Urinary bladder (tissue), 4 donors: ENCODE results near the gene MCRS1. TPM values are rescaled to one million over a fixed set of nuclear protein-coding genes. Genes with fewer than 3 reads are reported as not detected.
"Not testable (repeated sequence)": the region's sequence is repeated elsewhere in the genome, so short reads cannot be mapped to it uniquely, and the experiment has no call there.

ENCODE experiments used
- DNase-seq: peaks from one replicate; pipeline ENCODE4 v3.0.0-alpha.2; 2015; ENCODE audit errors: extremely low spot score
- H3K27ac ChIP-seq: one replicate; pipeline ENCODE4 v1.5.1; 2013; ENCODE audit warnings: low read depth, mild to moderate bottlenecking, moderate library complexity
- H3K36me3 ChIP-seq: one replicate; pipeline ENCODE4 v1.6.1; 2013; ENCODE audit warnings: mild to moderate bottlenecking, moderate library complexity; ENCODE audit not compliant: insufficient read depth
- H3K4me1 ChIP-seq: one replicate; pipeline ENCODE4 v1.6.1; 2013; ENCODE audit warnings: mild to moderate bottlenecking, moderate library complexity; ENCODE audit not compliant: insufficient read depth
- H3K4me3 ChIP-seq: one replicate; pipeline ENCODE4 v1.5.1; 2013; ENCODE audit warnings: low read depth, low read length
- WGBS: extraction: QIAGEN DNeasy Blood & Tissue Kit; methylation state at CpG from one replicate; pipeline ENCODE4 v1.1.7; 2013; 5-methylcytosine and 5-hydroxymethylcytosine counted together
- polyA plus RNA-seq: library from polyadenylated mRNA; stranded (reverse); fragments of 200-250 nt; gene quantifications from one replicate; pipeline ENCODE4 v1.2.3, GENCODE V29; 2013
- total RNA-seq: library from RNA; depleted of rRNA; stranded (reverse); fragments of >200 nt; gene quantifications from one replicate; pipeline ENCODE4 v1.2.3, GENCODE V29; 2014
- donor health status: healthy with polysubstance abuse.
- donor health status: healthy.

The MCRS1 gene
- total and polyA plus RNA-seq, 2 donors = 23.0 to 48.3 TPM

- H3K36me3 ChIP-seq = no peaks in the 10 kb centered on the region
- WGBS = under 1% methylated on average over 61 of the region's 61 CpGs
- peak overlapping the region; percentile 53 for H3K4me3 ChIP-seq
- no peaks in the 10 kb centered on the region for H3K4me1 ChIP-seq
- no peak for DNase-seq
- H3K27ac ChIP-seq = no peak overlapping the region
Observed at GRCh38 chr12:49537752-49538509, 30.0 kb downstream of the MCRS1 start.

GRCh38 chr12:49537231-49537751, 30.7 kb downstream of the MCRS1 start:
- no peaks in the 10 kb centered on the region for H3K4me1 ChIP-seq
- peak overlapping the region; percentile 53 for H3K4me3 ChIP-seq
- WGBS = 23% methylated on average over 13 of the region's 13 CpGs
- H3K27ac ChIP-seq = no peak overlapping the region
- no peaks in the 10 kb centered on the region for H3K36me3 ChIP-seq
- no peak for DNase-seq

GRCh38 chr12:49536526-49537071, 31.3 kb downstream of the MCRS1 start:
- Histone ChIP-seq H3K4me3 (no peak overlapping the region), H3K36me3 (no peaks in the 10 kb centered on the region), H3K4me1 (no peaks in the 10 kb centered on the region), H3K27ac (no peak overlapping the region)
- DNase-seq = no peak
- WGBS = 52% methylated on average over 3 of the region's 3 CpGs

GRCh38 chr12:49535921-49536525, 31.9 kb downstream of the MCRS1 start:
- H3K36me3 ChIP-seq = no peaks in the 10 kb centered on the region
- no peak overlapping the region for H3K4me3 ChIP-seq
- H3K27ac ChIP-seq = no peak overlapping the region
- no peak for DNase-seq
- WGBS = 86% methylated on average over 6 of the region's 6 CpGs
- no peaks in the 10 kb centered on the region for H3K4me1 ChIP-seq

GRCh38 chr12:49534731-49535278, 33.1 kb downstream of the MCRS1 start:
- no peak for DNase-seq
- no peak overlapping the region for H3K27ac ChIP-seq
- no peak overlapping the region for H3K4me3 ChIP-seq
- WGBS = 72% methylated on average over 13 of the region's 13 CpGs
- no peaks in the 10 kb centered on the region for H3K36me3 ChIP-seq
- H3K4me1 ChIP-seq = no peaks in the 10 kb centered on the region

- not testable (repeated sequence) for DNase-seq, H3K36me3 ChIP-seq, H3K4me3 ChIP-seq, H3K27ac ChIP-seq, H3K4me1 ChIP-seq
- 85% methylated on average over 5 of the region's 5 CpGs for WGBS
Observed at GRCh38 chr12:49534122-49534521, 33.8 kb downstream of the MCRS1 start.

GRCh38 chr12:49533331-49533730, 34.6 kb downstream of the MCRS1 start:
- DNase-seq = no peak
- 90% methylated on average over 10 of the region's 10 CpGs for WGBS
- no peaks in the 10 kb centered on the region for H3K4me1 ChIP-seq
- H3K27ac ChIP-seq = no peak overlapping the region
- no peaks in the 10 kb centered on the region for H3K36me3 ChIP-seq
- no peak overlapping the region for H3K4me3 ChIP-seq

GRCh38 chr12:49531745-49532144, 36.2 kb downstream of the MCRS1 start:
- Histone ChIP-seq H3K4me3 (no peak overlapping the region), H3K36me3 (peaks cover 2% of the 10 kb centered on the region), H3K27ac (no peak overlapping the region), H3K4me1 (no peaks in the 10 kb centered on the region)
- no peak for DNase-seq
- WGBS = 64% methylated on average over 2 of the region's 2 CpGs

- Histone ChIP-seq H3K4me1 (no peaks in the 10 kb centered on the region), H3K4me3 (no peak overlapping the region), H3K36me3 (peaks cover 2% of the 10 kb centered on the region), H3K27ac (no peak overlapping the region)
- no peak for DNase-seq
- 89% methylated on average over 1 of the region's 1 CpG for WGBS
Observed at GRCh38 chr12:49529414-49529813, 38.5 kb downstream of the MCRS1 start.

GRCh38 chr12:49527361-49528130, 40.4 kb downstream of the MCRS1 start:
- Histone ChIP-seq H3K36me3 (peaks cover 2% of the 10 kb centered on the region), H3K4me3 (no peak overlapping the region), H3K4me1 (no peaks in the 10 kb centered on the region), H3K27ac (no peak overlapping the region)
- no peak for DNase-seq
- WGBS = 85% methylated on average over 7 of the region's 7 CpGs

- peaks cover 3% of the 10 kb centered on the region for H3K36me3 ChIP-seq
- no peak overlapping the region for H3K4me3 ChIP-seq
- H3K4me1 ChIP-seq = no peaks in the 10 kb centered on the region
- WGBS = 93% methylated on average over 7 of the region's 7 CpGs
- DNase-seq = no peak
- no peak overlapping the region for H3K27ac ChIP-seq
Observed at GRCh38 chr12:49525942-49526341, 42.0 kb downstream of the MCRS1 start.

- WGBS = 82% methylated on average over 6 of the region's 6 CpGs
- Histone ChIP-seq H3K27ac (no peak overlapping the region), H3K4me3 (no peak overlapping the region), H3K4me1 (no peaks in the 10 kb centered on the region), H3K36me3 (peaks cover 3% of the 10 kb centered on the region)
- DNase-seq = no peak
Observed at GRCh38 chr12:49524660-49525324, 43.1 kb downstream of the MCRS1 start.

GRCh38 chr12:49521389-49521788, 46.6 kb downstream of the MCRS1 start:
- WGBS = 92% methylated on average over 4 of the region's 4 CpGs
- peaks cover 2% of the 10 kb centered on the region for H3K36me3 ChIP-seq
- no peak overlapping the region for H3K4me3 ChIP-seq
- H3K4me1 ChIP-seq = no peaks in the 10 kb centered on the region
- no peak for DNase-seq
- no peak overlapping the region for H3K27ac ChIP-seq
